Measurements from ENCODE around the gene PPP1R36.
"Not testable (repeated sequence)": the region's sequence is repeated elsewhere in the genome, so short reads cannot be mapped to it uniquely, and the experiment has no call there.

Gene PPP1R36, protein sequence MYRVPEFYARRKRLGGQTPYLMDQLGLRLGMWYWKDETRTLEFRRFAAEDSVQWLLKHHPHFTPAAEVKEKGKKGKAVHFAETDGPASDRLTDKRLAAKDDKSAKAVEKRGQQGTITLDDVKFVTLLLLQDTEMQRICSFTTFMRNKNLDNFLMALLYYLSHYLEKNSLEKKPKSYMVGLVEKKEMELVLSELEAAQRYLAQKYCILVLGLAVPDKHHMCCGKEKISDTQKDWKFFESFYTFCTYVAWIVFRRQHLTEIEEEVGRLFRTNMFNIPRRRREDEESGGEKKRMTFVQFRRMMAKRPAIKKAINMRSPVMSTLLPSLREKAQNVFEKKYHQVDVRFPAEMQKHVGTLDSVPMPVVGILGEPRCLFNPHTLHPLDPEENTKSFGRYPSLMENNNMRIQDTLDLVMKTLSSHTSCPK

DNA sequence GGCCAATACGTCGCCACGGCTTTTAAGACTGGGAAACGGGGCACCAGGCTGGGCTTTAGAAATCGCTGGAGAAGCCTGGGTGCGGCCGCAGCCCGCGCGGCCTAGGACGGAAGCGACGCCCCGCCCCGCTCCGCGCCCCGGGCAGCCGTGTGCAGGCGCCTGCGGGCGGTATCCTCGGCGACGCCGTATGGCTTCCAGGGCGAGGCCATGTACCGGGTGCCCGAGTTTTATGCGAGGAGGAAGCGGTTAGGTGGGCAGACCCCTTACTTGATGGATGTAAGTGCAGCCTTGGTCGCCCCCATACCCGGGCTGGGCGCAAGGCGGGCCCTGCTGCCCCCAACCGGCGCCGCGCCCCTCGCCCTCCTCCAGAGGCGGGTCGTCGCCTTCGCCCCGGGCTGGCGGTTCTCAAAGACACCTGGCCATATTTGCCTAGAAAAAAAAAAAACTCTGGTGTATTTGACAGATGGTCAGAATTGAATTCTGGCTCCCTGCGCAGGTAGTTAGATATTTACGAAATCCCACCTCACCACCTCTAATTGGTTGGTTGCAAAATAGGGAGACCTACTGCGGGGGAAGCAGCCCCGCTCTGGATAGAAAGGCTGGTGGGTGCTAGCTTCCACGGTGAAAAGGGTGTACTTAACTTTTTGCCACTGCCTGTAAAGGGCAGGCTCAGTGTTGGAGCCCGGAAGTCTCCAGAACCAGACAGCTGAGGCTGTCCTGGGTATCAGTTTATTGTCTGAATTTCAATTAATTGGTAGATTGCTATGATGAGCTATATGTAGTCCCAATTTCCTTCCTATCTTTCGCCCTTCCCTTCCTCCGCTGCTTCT lies at the start of gene PPP1R36:
Gene PPP1R36 (plus strand): TSS at position 171 of the 830 bp plus-strand sequence. CDS start 37 bp downstream, at position 208.
- peak; percentile 40 for DNase-seq (ENCODE audit: low read depth)

DNA sequence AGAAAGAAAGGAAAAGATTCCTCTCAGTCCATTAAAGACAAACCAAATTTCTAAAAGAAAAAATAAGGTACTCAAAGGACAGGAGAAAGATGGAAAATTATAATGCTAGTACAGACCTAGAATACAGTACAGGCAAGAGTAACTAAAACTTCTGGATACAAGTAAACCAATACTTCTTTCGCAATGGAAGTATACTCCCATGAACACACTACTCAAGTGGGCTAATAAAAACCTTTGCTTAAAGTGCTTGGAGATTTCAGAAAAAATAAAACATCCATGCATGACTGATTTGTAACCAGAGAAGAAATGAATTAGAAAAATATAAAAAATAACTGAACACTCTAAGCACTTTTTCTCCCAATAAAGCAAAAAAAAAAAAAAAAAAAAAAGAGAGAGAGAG lies 49.7 kb upstream of the PPP1R36 start:
- no peak for DNase-seq (ENCODE audit: low read depth)

DNA sequence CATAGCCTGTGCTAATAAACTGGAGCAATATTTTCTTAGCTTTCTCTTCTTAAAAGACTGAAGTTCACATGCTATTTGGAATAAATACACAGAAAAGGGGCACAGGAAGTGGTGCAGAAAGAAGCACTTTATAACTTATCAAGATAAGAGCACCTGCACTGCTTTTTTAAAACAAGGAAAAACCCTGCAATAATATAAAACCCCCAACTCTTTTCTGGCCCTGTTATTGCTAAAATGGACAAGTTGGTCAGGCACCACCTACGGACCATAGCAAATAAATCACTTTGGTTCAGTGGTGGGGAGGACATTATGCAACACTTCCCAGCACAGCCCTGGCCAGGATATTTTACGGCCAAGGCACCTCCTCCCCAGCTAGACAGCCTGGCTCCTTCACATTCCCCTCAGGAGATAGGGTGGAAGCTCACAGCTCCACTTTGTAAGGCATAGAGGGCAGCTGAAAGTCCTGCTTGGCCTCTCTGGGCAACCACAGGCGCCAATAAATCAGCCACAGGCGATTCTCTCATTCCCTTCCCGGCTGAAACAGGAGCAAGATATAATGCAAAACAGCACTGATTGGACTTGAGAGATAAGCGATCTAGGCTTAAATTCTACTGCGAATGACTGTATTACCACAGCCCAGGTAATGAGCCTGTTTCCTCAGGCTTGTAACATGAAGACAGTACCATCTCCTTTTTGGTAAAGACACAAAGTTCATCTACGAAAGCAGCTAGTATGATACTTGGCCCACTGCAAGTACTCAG lies 48.2 kb upstream of the PPP1R36 start:
- no peak for DNase-seq (ENCODE audit: low read depth)

DNA sequence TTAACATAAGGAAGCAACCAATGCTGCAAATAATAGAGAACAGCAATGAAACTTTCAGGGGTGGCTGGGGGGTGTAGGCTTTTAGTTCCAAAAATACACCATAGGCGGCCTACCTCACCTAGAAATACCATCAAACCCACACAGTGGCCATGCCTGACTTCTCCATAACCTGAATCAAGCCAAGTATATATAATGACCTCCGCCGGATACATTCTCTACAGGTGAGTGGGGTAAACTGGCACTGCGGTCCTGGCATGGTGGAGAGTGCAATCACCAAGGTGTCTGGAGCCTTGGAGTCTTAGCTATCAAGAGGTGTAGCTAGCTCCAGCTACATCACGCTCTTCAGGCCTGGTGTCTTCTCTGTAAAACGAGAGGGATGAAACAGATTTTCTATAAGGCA lies 47.3 kb upstream of the PPP1R36 start:
- DNase-seq (ENCODE audit: low read depth) = peak; percentile 4

DNA sequence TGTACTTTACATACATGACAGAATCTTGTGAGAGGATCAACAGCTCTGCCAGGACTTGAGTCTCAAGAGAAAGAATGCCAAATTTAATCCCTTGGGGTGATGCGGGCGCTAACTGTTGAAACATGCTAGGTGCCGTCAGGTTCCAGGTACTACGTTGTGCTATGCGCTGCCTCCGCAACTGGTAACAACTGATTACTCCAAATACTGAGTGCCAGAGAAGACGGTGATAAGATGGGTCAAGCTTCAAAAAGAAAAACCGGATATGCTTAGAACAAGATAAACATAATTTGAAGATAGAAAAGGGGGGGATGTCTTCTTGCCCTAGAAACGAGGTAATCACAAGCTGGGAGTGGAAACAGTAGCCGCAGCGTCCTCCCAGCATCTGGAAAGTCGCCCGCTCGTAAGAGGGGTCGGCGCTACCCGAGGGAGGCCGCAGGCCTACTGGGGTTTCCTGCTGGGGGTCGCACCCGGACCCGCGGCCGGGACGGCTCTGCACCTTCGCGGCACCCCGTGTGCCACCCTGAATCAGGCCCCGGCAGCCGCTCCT lies 46.8 kb upstream of the PPP1R36 start:
- no peak for DNase-seq (ENCODE audit: low read depth)

DNA sequence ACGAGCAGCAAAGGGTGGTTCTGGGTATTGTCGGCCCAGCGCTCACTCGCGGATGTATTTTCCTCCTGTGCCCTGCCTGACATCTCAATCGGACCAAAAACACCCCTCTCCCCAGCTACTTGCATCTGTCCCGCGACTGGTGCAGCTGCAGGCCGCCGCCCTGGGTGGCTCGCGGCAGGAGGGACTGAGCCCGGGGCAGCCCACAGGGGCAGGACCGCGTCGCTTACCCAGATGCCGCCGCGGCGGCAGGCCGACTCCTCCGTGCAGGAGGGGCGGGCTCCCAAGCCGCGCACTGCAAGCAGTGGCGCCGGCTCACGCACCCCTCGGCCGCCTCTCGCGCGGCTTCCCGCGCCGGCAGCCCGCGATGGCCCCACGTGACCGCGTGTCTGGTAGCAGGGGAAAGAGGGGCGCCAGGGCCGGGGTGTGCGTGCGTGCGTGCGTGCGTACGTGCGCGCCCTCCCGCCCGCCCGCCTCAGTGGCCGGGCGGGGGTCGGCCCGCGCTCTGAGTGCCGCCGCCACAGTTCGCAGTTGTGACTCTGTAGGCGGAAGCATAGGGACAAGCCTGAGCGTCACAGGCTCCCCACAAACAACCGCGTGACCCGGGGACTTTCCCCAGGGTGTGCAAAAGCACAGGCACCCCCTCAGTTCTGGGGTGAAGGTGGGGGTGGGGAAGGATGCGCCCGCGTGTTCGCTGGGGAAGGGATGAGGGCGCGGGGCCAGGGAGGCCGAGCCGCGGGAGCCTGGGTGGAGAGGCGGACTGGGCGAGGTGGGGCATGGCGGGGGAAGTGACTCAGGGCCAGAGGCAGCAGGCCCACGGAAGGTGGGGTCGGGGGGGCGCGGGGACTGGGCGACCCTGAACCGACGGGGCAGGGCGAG lies 46.1 kb upstream of the PPP1R36 start, which contains the start of gene ZBTB25:
Gene ZBTB25 (minus strand): TSS at position 405 of the 876 bp plus-strand sequence. CDS start 13,305 bp downstream, outside the sequence.
- peak; percentile 96 for DNase-seq (ENCODE audit: low read depth)

DNA sequence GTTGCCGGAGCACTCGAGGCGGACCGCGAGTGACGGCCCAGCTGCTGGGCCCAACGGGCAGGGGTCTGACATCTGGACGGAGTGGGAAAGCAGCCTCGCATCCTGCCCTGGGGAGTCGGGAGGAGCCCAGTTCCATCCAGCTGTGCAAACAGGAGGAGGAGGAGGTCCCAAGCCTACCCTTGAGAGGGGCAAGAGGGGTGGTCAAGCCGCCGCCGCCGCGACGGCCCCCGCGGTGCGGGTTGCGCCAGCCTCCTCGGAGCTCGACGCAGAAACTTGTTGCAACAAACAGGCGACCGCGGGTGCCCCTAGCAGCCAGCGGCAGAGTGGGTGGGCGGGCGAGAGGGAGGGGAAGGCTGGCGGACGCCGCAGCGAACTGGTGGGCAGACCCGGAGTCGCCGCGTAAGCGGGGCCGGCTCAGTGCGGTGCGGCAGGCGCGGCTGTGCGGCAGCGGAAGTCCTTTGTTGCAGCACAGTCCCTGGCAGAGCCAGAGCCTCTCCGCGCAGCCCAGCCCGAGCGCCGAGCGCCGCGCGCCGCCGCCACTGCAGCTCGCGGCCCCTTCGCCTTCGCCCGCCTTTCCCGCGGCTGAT lies 45.4 kb upstream of the PPP1R36 start, which contains the start of gene ZBTB1:
Gene ZBTB1 (plus strand): TSS at position 461 of the 587 bp plus-strand sequence. CDS start 16,735 bp downstream, outside the sequence.
- peak; percentile 85 for DNase-seq (ENCODE audit: low read depth)

DNA sequence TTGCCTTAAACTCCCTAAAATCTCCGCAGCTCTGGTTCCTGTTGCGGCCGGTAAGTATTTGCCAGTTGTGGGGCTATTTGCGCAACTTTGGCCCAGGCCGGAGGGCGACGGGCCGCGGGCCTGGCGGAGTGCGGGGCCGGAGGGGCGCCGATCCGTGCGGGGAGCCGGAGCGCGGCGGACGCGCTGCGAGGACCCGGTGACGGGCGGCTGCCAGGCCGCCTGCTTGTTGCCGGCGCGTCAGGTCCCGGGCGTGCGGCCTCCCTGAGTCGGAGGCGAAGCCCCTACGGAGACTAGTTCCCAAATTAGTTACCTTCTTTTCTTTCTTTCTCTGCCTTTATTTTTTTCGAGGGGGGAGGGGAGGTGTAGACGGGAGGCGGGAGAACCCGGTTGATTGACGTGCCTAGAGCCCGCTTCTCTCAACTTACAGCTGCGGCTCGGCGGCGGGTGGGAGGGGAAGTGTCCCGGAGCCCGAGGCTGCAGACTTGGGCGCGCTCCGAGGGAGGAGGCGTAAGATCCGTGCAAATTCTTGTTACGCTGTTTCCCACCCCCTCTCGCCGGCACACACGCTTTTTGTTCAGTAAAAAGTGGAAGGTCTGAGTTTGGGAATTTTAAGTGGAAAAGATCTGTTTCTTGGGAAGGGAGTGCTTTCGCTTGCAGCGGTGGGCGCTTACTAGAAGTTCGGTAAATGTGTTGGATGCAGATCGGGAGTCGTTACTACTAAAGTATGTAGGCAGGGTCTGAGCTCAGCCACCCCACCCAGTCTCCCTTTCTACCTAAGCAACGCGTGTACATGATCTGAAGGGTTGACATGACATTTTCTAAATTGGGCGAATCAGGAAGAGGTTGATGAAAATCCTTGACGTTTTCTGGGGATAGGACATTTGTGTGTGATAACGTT lies 44.6 kb upstream of the PPP1R36 start:
- DNase-seq (ENCODE audit: low read depth) = peak; percentile 81

DNA sequence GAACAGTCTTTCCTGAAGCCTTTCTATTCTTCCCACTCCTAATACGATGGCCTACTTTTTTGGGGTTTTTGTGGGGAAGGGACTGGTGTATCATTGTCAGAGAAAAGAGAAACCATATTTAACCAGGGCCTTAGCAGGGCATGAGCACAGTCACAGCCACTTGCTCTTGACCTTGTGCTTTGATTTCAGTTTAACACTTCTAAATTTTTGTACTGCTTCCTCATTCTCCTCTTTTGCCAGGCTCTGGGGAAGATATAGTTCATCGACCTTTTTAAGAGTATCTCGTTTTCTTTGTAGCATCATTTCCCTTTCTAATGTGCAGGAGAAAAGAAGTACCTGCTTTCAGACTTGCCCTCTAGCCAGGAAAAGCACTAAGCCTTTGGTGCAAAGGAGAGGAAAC lies 43.0 kb upstream of the PPP1R36 start:
- DNase-seq (ENCODE audit: low read depth) = no peak

DNA sequence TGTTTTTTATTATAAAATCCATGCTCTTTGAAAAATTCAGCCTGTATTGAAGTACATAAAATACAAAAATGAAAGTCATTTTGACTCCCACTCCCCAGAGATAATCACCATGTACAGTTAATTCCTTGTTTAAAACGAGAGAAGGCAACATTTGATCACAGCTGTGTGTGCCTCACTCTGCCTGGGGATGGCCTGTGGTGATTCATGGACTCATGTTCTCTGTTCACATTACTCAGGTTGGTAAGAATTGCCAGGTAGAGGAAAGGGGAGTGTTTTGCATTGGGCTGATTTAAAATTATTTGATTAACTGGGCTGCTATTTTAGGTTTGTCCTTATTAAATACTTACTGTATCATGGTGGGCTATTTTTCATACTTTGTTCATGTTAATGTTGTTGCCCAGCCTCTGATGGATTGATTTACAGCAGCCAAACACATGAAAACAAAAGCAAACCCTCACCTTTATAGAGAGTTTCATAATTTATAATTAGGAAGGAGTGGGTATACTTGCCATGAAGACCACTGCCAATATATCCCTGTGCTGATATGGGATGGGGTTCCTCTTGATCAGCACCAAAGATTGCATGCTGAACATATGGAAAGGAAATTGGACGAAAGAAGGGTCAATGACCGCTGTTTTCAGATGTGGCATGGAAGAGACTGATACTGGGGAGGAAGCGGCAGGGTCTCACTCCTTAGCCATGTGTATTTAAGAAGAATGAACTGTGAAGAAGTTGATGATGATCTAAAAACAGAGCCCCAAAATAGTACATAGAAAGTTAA lies 42.2 kb upstream of the PPP1R36 start:
- peak; percentile 25 for DNase-seq (ENCODE audit: low read depth)

DNA sequence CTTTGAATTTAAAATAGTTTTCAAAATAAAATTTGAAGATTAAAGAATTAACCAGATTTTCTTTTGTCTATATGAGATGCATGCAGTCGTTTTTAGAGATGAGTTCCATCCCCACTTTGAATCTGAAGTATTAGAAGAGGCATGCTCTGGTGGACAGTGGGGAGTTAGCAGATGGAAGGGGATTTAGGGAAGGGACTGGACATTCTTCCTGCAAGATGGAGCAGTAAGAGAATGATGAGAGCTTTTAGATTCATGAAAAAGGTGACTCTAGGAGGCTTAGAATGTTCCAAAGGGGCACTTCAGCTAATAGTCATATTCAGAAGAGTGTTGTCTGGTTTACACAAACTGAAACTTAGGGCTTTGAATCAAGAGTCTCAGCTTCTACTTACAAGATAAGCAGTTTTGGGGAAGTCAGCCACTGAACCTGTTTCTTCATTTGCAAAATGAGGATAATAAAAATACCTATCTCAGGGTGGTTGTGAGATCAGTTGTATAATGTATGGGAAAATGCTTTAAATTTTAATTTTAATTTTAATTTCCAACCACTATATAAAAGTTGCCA lies 41.5 kb upstream of the PPP1R36 start:
- no peak for DNase-seq (ENCODE audit: low read depth)

DNA sequence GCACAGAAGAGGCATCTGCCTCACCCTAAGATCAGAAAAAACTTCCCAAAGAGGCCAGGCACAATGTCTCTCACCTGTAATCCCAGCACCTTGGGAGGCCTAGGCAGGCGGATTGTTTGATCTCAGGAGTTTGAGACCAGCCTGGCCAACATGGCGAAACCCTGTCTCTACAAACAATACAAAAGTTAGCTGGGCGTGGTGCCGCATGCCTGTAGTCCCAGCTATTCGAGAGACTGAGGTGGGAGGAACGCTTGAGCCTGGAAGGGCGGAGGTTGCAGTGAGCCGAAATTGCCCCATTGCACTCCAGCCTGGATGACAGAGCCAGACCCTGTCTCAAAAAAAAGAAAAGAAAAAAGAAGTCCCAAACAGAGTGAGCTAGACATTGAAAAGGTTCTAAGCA lies 40.7 kb upstream of the PPP1R36 start:
- no peak for DNase-seq (ENCODE audit: low read depth)

DNA sequence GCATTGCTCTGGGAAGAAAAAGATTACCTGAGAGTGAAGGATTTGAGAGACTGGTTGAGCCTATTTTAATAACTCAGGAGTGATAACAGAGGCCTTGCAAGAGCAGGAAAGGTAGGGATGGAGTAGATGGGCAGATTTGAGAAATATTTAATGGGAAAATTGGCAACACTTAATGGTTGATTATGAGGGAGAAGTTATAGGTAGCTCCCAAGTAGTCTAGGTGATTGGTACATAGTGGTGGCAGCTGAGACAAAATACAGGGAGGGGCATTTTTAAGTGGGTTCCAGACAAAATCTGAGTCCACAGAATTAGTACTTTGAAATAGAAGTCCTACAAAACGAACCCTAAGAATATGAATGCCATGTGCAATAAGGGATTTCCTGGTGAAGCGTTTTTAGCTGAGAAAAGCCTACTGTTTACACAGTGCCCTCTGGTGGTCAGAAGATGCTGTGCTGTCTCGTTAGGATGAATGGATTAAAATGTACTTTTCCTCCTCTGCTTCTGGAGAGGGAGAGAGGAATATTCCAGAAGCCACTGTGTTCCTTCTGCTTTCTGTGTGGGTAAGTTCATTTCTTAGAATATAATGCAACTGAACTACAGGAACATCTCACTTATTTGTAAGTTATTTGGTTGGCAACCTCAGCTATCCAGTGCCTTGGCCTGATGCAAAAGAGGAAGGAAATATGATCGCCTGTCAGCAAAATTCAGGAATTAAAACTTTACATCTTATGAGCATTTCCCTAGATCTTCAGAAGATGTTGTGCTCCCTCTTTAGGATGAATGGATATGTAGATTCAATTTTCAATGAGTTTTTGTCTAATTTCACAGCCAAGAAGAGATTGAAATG lies 38.7 kb upstream of the PPP1R36 start:
- peak; percentile 24 for DNase-seq (ENCODE audit: low read depth)

DNA sequence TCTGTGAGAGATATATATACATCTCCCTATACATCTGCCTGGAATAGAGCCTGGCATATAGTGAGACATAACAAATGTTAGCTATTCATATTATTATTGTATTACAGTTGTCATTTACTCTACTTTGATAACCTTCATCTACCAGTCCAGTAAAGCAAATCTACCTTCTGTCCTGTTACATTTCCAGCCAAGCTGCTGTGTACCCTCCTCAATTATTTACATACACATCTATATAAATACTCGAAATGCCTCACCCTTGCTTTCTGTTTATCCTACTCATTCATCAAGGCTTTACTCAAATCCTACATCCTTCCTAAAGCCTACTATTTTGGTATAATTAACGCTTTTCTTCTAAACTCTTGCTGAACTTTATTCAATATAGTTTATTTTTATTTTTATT lies 36.5 kb upstream of the PPP1R36 start:
- DNase-seq (ENCODE audit: low read depth) = no peak

DNA sequence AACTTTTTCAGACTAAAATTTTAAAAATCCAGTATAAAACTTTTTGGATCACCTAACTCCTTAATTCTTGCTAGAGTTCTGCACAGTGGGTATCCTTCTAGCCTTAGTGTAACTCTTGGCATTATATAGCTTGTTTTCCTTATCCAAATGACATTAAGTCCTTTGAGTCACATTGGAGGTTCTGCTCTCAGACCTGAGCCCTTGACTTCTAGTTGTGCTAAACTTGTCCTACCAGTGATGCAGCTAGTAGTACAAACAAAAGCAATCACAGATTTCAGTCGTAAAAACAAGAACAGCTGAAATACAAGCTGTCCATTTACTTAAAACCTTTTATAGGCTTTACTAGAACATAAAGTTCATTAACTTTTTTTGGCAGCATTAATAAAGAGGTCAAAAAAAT lies 34.7 kb upstream of the PPP1R36 start:
- no peak for DNase-seq (ENCODE audit: low read depth)

DNA sequence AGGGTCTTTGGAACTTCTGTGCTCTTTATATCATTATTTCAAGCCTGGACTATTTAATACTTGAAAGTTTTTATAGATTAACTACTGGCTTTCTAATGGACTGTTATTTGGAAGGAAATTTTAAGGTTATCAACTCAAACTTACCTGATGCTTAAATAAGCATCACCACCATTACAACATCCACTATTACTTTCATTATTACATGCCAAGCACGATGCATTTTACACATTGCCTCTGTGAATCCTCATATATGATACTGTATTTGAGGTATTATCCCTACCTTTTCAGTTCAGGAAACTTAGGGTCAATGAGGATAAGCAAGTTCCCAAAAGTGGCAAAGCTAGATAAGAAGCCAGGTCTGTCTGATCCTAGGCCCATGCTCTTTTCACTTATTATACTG lies 32.8 kb upstream of the PPP1R36 start:
- DNase-seq (ENCODE audit: low read depth) = no peak

DNA sequence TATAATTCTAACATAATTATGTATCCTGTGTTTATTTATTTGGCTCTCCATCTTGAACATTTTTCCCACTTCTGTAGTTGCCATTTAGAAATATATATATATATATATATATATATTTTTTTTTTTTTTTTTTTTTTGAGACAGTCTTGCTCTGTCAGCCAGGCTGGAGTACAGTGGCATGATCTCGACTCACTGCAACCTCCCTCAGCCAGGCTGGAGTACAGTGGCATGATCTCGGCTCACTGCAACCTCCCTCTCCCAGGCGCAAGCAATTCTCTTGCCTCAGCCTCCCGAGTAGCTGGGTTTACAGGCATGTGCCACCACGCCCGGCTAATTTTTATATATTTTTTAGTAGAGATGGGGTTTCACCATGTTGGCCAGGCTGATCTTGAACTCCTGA lies 32.1 kb upstream of the PPP1R36 start:
- DNase-seq (ENCODE audit: low read depth) = not testable (repeated sequence)

Measured in activated T-cell treated with anti-CD3 and anti-CD28 coated beads for 48 hours (primary cell).